ENCODE data around the gene CENPL. TPM values are rescaled to one million over a fixed set of nuclear protein-coding genes. Genes with fewer than 3 reads are reported as not detected.
"Not testable (repeated sequence)": the region's sequence is repeated elsewhere in the genome, so short reads cannot be mapped to it uniquely, and the experiment has no call there.

Gene CENPL
- total RNA-seq, 1 donor from 2014 or later: 8.2 TPM

GRCh38 chr1:173821680-173822079, 3.0 kb downstream of the CENPL start:
- H3K4me1 Mint-ChIP-seq (ENCODE audit: low read depth): peaks cover 43% of the 10 kb centered on the region
- no peak overlapping the region for H3K4me3 Mint-ChIP-seq (ENCODE audit: unreplicated experiment)
- H3K36me3 Mint-ChIP-seq (ENCODE audit: low read depth): peaks cover 2% of the 10 kb centered on the region
- no peak for TF ChIP-seq CTCF (IDR thresholded peaks at IDR 0.05)
- no peak overlapping the region for H3K27ac Mint-ChIP-seq (ENCODE audit: unreplicated experiment)
- no peak for DNase-seq (ENCODE audit: low spot score)
- no peaks in the 10 kb centered on the region for H3K27me3 Mint-ChIP-seq (ENCODE audit: low read depth)
- no peaks in the 10 kb centered on the region for H3K9me3 Mint-ChIP-seq (ENCODE audit: low read depth)

GRCh38 chr1:173818459-173818858, 6.2 kb downstream of the CENPL start:
- Mint-ChIP-seq H3K27me3 (ENCODE audit: low read depth) (no peaks in the 10 kb centered on the region), H3K27ac (ENCODE audit: unreplicated experiment) (no peak overlapping the region), H3K4me1 (ENCODE audit: low read depth) (peaks cover 29% of the 10 kb centered on the region), H3K4me3 (ENCODE audit: unreplicated experiment) (no peak overlapping the region), H3K9me3 (ENCODE audit: low read depth) (peaks cover 13% of the 10 kb centered on the region), H3K36me3 (ENCODE audit: low read depth) (peaks cover 5% of the 10 kb centered on the region)
- TF ChIP-seq CTCF (IDR thresholded peaks at IDR 0.05): no peak
- DNase-seq (ENCODE audit: low spot score): no peak

GRCh38 chr1:173813654-173814053, 11.0 kb downstream of the CENPL start:
- not testable (repeated sequence) for DNase-seq (ENCODE audit: low spot score); H3K27me3 Mint-ChIP-seq (ENCODE audit: low read depth); H3K4me1 Mint-ChIP-seq (ENCODE audit: low read depth); H3K27ac Mint-ChIP-seq (ENCODE audit: unreplicated experiment); H3K4me3 Mint-ChIP-seq (ENCODE audit: unreplicated experiment)
- H3K36me3 Mint-ChIP-seq (ENCODE audit: low read depth): peaks cover 16% of the 10 kb centered on the region
- H3K9me3 Mint-ChIP-seq (ENCODE audit: low read depth): peaks cover 22% of the 10 kb centered on the region

GRCh38 chr1:173802961-173803360, 21.7 kb downstream of the CENPL start:
- TF ChIP-seq CTCF (IDR thresholded peaks at IDR 0.05): no peak
- H3K27ac Mint-ChIP-seq (ENCODE audit: unreplicated experiment): no peak overlapping the region
- no peak overlapping the region for H3K4me3 Mint-ChIP-seq (ENCODE audit: unreplicated experiment)
- peaks cover 8% of the 10 kb centered on the region for H3K36me3 Mint-ChIP-seq (ENCODE audit: low read depth)
- DNase-seq (ENCODE audit: low spot score): no peak
- H3K9me3 Mint-ChIP-seq (ENCODE audit: low read depth): no peaks in the 10 kb centered on the region
- H3K27me3 Mint-ChIP-seq (ENCODE audit: low read depth): no peaks in the 10 kb centered on the region
- H3K4me1 Mint-ChIP-seq (ENCODE audit: low read depth): no peaks in the 10 kb centered on the region

GRCh38 chr1:173799995-173800394, 24.7 kb downstream of the CENPL start:
- not testable (repeated sequence) for H3K9me3 Mint-ChIP-seq (ENCODE audit: low read depth); H3K4me1 Mint-ChIP-seq (ENCODE audit: low read depth); H3K36me3 Mint-ChIP-seq (ENCODE audit: low read depth); DNase-seq (ENCODE audit: low spot score); H3K27ac Mint-ChIP-seq (ENCODE audit: unreplicated experiment); H3K4me3 Mint-ChIP-seq (ENCODE audit: unreplicated experiment); H3K27me3 Mint-ChIP-seq (ENCODE audit: low read depth)

- no peak overlapping the region for H3K27ac Mint-ChIP-seq (ENCODE audit: unreplicated experiment)
- peaks cover 5% of the 10 kb centered on the region for H3K9me3 Mint-ChIP-seq (ENCODE audit: low read depth)
- no peak for DNase-seq (ENCODE audit: low spot score)
- H3K4me1 Mint-ChIP-seq (ENCODE audit: low read depth): no peaks in the 10 kb centered on the region
- H3K4me3 Mint-ChIP-seq (ENCODE audit: unreplicated experiment): no peak overlapping the region
- H3K27me3 Mint-ChIP-seq (ENCODE audit: low read depth): no peaks in the 10 kb centered on the region
- peaks cover 7% of the 10 kb centered on the region for H3K36me3 Mint-ChIP-seq (ENCODE audit: low read depth)
- no peak for TF ChIP-seq CTCF (IDR thresholded peaks at IDR 0.05)
Measured at GRCh38 chr1:173798078-173798477, 26.6 kb downstream of the CENPL start.
